ENCODE measurements around the gene SHBG.

- TF ChIP-seq POLR2A (IDR thresholded peaks at IDR 0.05): no peak
- TF ChIP-seq, protein P1, sequence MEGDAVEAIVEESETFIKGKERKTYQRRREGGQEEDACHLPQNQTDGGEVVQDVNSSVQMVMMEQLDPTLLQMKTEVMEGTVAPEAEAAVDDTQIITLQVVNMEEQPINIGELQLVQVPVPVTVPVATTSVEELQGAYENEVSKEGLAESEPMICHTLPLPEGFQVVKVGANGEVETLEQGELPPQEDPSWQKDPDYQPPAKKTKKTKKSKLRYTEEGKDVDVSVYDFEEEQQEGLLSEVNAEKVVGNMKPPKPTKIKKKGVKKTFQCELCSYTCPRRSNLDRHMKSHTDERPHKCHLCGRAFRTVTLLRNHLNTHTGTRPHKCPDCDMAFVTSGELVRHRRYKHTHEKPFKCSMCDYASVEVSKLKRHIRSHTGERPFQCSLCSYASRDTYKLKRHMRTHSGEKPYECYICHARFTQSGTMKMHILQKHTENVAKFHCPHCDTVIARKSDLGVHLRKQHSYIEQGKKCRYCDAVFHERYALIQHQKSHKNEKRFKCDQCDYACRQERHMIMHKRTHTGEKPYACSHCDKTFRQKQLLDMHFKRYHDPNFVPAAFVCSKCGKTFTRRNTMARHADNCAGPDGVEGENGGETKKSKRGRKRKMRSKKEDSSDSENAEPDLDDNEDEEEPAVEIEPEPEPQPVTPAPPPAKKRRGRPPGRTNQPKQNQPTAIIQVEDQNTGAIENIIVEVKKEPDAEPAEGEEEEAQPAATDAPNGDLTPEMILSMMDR (IDR thresholded peaks at IDR 0.05): no peak
Measured at GRCh38 chr17:7677388-7678067, 47.6 kb downstream of the SHBG start.
